ENCODE results near the gene FGF14. TPM values are rescaled to one million over a fixed set of nuclear protein-coding genes. Genes with fewer than 3 reads are reported as not detected.

The FGF14 gene
- total and polyA plus RNA-seq, 2 donors (not counting 3 experiments of a cell fraction or from before 2014, with no cell fraction given) = not detected

DNA sequence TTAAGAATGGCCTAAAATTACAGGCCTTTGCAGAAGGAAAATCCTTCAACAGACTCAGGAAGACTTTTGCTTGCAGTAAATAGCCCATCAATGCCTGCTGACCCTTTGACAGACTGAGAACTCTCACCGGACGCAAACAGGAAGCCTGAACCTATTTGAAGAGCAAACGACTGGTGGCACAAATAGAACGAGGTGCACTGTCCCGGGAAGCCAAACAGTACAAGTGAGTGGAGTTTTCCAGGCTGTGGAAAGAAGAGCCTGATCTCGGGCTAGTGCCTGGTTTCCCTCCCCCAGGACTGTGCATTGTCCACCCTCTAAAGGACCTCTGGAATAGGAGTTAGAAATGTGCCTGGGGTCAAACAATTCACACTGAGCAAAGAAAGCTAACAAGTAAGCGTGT is 165.5 kb downstream of the FGF14 start:
- FAIRE-seq (no peak), DNase-seq (ENCODE audit: low read depth, low spot score) (no peak)
- no peak overlapping the region for H2AFZ ChIP-seq (ENCODE audit: low read depth, low read length)
- no peak overlapping the region for H3K4me2 ChIP-seq (ENCODE audit: insufficient read depth, low read length)
- no peak overlapping the region for H3K4me3 ChIP-seq (replicated peaks in 1 of 3; ENCODE audit: insufficient read depth in 1 of 3, low read depth in 1 of 3, low read length in 3 of 3)
- BruUV-seq (replicated peaks) = no TSS peak
- no peaks in the 10 kb centered on the region for H3K9me1 ChIP-seq (replicated peaks; ENCODE audit: control insufficient read depth, extremely low read depth, insufficient read depth, low read length)
- H3K9ac ChIP-seq (replicated peaks; ENCODE audit: extremely low read depth, insufficient read depth, low read length) = no peak overlapping the region
- no peaks in the 10 kb centered on the region for H4K20me1 ChIP-seq (replicated peaks; ENCODE audit: control insufficient read depth, extremely low read depth, insufficient read depth, low read length)
- H3K27me3 ChIP-seq (ENCODE audit: control insufficient read depth in 2 of 2, insufficient read depth in 2 of 2, low read length in 2 of 2) = no peaks in the 10 kb centered on the region
- ChIA-PET CTCF (no interaction called here), POLR2A (no interaction called here)
- TF ChIP-seq FOS (IDR thresholded peaks at IDR 0.05; ENCODE audit: borderline replicate concordance, insufficient read depth, low read length) = no peak
- TF ChIP-seq GATA2 (IDR thresholded peaks at IDR 0.05; ENCODE audit: insufficient read depth, insufficient read length, low read depth, low read length) = no peak
- TF ChIP-seq POLR2A (IDR thresholded peaks at IDR 0.05; ENCODE audit: low read depth, low read length) = no peak
- TF ChIP-seq, protein P1, sequence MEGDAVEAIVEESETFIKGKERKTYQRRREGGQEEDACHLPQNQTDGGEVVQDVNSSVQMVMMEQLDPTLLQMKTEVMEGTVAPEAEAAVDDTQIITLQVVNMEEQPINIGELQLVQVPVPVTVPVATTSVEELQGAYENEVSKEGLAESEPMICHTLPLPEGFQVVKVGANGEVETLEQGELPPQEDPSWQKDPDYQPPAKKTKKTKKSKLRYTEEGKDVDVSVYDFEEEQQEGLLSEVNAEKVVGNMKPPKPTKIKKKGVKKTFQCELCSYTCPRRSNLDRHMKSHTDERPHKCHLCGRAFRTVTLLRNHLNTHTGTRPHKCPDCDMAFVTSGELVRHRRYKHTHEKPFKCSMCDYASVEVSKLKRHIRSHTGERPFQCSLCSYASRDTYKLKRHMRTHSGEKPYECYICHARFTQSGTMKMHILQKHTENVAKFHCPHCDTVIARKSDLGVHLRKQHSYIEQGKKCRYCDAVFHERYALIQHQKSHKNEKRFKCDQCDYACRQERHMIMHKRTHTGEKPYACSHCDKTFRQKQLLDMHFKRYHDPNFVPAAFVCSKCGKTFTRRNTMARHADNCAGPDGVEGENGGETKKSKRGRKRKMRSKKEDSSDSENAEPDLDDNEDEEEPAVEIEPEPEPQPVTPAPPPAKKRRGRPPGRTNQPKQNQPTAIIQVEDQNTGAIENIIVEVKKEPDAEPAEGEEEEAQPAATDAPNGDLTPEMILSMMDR (IDR thresholded peaks at IDR 0.05; ENCODE audit: extremely low read depth in 1 of 2, insufficient read depth in 1 of 2, low read depth in 1 of 2, low read length in 2 of 2) = no peak
- TF ChIP-seq EZH2 (IDR thresholded peaks at IDR 0.05; ENCODE audit: borderline replicate concordance, low read depth, low read length, severe bottlenecking) = no peak
- TF ChIP-seq, protein P2, sequence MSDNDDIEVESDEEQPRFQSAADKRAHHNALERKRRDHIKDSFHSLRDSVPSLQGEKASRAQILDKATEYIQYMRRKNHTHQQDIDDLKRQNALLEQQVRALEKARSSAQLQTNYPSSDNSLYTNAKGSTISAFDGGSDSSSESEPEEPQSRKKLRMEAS (IDR thresholded peaks at IDR 0.05; ENCODE audit: insufficient read depth, insufficient read length) = no peak
- no peak for TF ChIP-seq MYC (IDR thresholded peaks at IDR 0.05; ENCODE audit: low read depth, low read length)
- no peaks in the 10 kb centered on the region for H3K36me3 ChIP-seq (ENCODE audit: control insufficient read depth in 2 of 2, extremely low read depth in 1 of 2, insufficient read depth in 2 of 2, low read length in 2 of 2)
- dilution Hi-C loops (cut with MboI; ENCODE audit: extremely low pct_ligation_motif_present, low sequenced_read_pairs) = no loop called here
- no peaks in the 10 kb centered on the region for H3K79me2 ChIP-seq (ENCODE audit: control insufficient read depth, insufficient read depth, low read length)
- intact Hi-C loops (cut with micrococcal nuclease) = no loop called here
- H3K27ac ChIP-seq (ENCODE audit: insufficient read depth, low read depth, low read length) = no peak overlapping the region
- no peaks in the 10 kb centered on the region for H3K4me1 ChIP-seq (ENCODE audit: control insufficient read depth, extremely low read depth, insufficient read depth, low read length)
- H3K9me3 ChIP-seq (replicated peaks; ENCODE audit: control insufficient read depth, insufficient read depth, low read length) = no peaks in the 10 kb centered on the region
